ENCODE measurements around the gene HES4.

DNA sequence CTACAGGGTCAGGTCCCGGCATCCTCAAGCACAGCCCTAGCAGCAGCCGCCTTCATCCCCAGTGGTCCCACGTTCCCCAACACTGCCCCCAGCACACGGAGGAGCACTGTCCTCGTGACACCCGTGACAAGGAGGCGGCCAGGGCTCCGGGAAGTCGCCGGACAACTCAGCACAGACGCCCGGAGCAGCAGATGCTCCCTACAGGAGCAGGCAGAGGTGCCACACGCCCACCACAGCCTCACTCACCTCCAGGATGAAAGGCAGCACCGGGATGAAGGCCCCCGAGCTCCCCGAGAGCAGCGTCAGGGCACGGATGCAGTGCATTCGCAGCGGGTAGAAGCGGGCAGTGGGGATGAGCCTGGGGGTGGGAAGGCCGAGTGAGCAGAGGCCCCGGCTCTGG lies 49.0 kb downstream of the HES4 start:
- TF ChIP-seq, protein P1, sequence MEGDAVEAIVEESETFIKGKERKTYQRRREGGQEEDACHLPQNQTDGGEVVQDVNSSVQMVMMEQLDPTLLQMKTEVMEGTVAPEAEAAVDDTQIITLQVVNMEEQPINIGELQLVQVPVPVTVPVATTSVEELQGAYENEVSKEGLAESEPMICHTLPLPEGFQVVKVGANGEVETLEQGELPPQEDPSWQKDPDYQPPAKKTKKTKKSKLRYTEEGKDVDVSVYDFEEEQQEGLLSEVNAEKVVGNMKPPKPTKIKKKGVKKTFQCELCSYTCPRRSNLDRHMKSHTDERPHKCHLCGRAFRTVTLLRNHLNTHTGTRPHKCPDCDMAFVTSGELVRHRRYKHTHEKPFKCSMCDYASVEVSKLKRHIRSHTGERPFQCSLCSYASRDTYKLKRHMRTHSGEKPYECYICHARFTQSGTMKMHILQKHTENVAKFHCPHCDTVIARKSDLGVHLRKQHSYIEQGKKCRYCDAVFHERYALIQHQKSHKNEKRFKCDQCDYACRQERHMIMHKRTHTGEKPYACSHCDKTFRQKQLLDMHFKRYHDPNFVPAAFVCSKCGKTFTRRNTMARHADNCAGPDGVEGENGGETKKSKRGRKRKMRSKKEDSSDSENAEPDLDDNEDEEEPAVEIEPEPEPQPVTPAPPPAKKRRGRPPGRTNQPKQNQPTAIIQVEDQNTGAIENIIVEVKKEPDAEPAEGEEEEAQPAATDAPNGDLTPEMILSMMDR (IDR thresholded peaks at IDR 0.05; ENCODE audit: low read length), result no peak
- TF ChIP-seq EZH2 (optimal IDR thresholded peaks at IDR 0.05; ENCODE audit: low read depth, low read length) (no peak), EZH2phosphoT487 (IDR thresholded peaks at IDR 0.05; ENCODE audit: low read length) (no peak)

Data from MM.1S (cell line).